ENCODE data around the gene ENG. TPM values are rescaled to one million over a fixed set of nuclear protein-coding genes. Genes with fewer than 3 reads are reported as not detected.
"Not testable (repeated sequence)": the region's sequence is repeated elsewhere in the genome, so short reads cannot be mapped to it uniquely, and the experiment has no call there.

ENG gene
- total and polyA plus RNA-seq, 10 donors: 29.2 to 334 (median 222) TPM

DNA sequence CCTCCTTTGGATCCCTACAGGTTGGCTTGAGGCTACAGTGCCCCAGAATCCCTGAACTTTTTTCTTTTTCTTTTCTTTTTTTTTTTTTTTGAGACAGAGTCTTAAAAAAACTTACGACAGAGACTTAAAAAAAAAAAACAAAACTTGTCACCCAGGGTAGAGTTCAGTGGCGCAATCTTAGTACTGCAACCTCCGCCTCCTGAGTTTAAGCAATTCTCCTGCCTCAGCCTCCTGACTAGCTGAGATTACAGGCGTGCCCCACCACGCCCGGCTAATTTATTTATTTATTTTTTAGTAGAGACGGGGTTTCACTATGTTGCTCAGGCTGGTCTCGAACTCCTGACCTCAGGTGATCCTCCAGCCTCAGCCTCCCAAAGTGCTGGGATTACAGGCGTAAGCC lies 73.5 kb downstream of the ENG start:
- peaks cover 47 to 90% (median 75%) of the 10 kb centered on the region in 6 donors for H3K4me1 ChIP-seq
- intact Hi-C loops (cut with DNase I; ENCODE audit: low total_unique reads): loop anchor here (5.0 kb wide), 1 partner anchor 44 kb away; the partner anchor contains the start of gene TOR2A
- not testable (repeated sequence) for H3K36me3 ChIP-seq; H3K9me3 ChIP-seq; H3K27me3 ChIP-seq (replicated peaks in 1 of 7); DNase-seq
- H3K27ac ChIP-seq: peak overlapping the region in 7 of 8 donors; percentile 89 to 99 (median 96)
- TF ChIP-seq, protein P1, sequence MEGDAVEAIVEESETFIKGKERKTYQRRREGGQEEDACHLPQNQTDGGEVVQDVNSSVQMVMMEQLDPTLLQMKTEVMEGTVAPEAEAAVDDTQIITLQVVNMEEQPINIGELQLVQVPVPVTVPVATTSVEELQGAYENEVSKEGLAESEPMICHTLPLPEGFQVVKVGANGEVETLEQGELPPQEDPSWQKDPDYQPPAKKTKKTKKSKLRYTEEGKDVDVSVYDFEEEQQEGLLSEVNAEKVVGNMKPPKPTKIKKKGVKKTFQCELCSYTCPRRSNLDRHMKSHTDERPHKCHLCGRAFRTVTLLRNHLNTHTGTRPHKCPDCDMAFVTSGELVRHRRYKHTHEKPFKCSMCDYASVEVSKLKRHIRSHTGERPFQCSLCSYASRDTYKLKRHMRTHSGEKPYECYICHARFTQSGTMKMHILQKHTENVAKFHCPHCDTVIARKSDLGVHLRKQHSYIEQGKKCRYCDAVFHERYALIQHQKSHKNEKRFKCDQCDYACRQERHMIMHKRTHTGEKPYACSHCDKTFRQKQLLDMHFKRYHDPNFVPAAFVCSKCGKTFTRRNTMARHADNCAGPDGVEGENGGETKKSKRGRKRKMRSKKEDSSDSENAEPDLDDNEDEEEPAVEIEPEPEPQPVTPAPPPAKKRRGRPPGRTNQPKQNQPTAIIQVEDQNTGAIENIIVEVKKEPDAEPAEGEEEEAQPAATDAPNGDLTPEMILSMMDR (IDR thresholded peaks at IDR 0.05 in 8 of 11, conservative IDR thresholded peaks at IDR 0.05 in 3 of 11): peak in 1 of 11 experiments; percentile 14
- WGBS, 5 donors: 56 to 83% (median 70%) methylated on average over 9 of the region's 9 CpGs
- H3K4me3 ChIP-seq: peak overlapping the region in 1 of 8 donors; percentile 83

DNA sequence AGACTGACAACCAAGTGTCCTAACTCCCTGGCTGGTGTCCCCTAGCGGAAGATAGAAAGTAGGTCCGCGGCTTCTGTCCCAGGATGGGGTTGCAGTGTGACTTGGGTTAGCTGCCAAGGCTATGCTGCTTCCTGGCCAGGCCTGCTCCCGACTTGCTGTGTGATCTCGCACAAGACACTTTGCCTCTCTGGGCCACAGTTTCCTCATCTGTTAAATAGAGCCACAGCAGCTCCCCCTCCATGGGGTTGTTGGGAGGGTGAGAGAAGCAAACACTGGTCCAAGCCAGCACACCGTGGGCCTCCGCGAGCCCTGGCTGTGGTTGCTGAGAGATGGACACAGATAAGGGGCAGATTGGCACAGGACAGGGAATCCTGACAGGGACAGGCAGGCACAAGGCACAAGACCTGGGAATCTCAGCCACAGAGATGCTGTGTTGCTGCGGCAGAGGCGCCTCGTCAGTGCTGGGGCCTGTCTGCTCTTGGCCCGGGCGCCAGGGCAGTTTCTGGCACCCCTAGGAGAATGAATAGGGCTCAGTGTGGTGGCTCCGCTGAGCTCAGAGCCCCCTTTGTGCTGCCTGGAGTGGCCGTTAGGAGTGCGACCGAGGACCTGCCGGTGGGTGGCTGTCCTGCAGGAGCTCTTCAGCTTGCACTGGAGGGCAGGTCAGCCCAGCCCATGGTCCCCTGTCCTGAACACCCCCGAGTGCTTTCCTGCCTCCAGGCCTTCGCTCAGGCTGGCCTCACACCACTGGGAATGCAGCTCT lies 74.2 kb downstream of the ENG start:
- H3K9me3 ChIP-seq: no peaks in the 10 kb centered on the region
- peaks cover 0 to under 1% (median 0%) of the 10 kb centered on the region in 6 donors for H3K36me3 ChIP-seq
- peak; percentile 84 for DNase-seq
- intact Hi-C loops (cut with DNase I; ENCODE audit: low total_unique reads): loop anchor here (5.0 kb wide), 1 partner anchor 43 kb away; the partner anchor contains the start of gene TOR2A
- peak overlapping the region; percentile 88 to 99 (median 95) for H3K27ac ChIP-seq
- H3K27me3 ChIP-seq (replicated peaks in 1 of 7): no peaks in the 10 kb centered on the region
- peak overlapping the region in 1 of 8 donors; percentile 83 for H3K4me3 ChIP-seq
- 69 to 81% (median 74%) methylated on average over 13 to 20 of the region's 20 CpGs for whole genome bisulfite sequencing, 5 donors
- H3K4me1 ChIP-seq: peaks cover 50 to 96% (median 81%) of the 10 kb centered on the region in 6 donors
- TF ChIP-seq POLR2A (IDR thresholded peaks at IDR 0.05) (no peak), POLR2AphosphoS5 (IDR thresholded peaks at IDR 0.05) (peak in 1 of 3 donors; percentile 29)
- TF ChIP-seq, protein P1 (IDR thresholded peaks at IDR 0.05 in 8 of 11, conservative IDR thresholded peaks at IDR 0.05 in 3 of 11): no peak

DNA sequence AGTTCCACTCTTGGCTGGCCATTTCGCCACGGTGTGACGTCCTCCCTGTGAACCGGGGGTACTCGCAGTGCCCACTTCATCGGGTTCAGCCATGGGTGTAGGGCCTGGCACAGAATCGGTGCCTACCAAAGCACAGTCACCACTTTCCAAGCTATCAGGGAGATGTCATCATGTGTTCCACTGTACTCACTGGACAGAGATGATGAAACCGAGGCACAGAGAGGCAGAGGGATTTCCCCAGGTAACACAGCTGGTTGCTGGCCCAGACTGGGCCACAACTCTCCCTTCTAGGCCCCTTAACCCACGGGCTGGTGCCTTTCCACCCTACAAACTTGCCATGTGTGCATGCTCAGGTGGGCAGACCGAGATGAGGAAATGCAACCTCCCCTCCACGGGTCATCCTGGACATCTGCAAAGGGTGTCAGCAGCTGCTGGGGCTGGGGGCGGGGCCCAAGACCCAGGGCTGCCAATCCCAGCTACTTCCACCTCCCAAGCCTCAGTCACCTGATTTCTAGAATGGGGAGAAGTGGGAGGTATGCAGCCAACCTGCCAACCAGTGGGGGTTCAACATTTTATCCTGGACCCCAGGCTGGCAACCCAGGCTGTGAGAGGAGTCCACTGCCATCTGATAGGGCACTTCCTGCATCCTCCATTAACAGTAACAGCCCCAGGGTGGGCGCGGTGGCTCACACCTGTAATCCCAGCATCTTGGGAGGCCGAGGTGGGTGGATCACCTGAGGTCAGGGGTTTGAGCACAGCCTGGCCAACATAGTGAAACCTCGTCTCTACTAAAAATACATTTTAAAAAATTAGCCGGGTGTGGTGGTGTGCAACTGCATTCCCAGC lies 75.1 kb downstream of the ENG start:
- WGBS, 5 donors: 30 to 48% (median 40%) methylated on average over 16 to 17 of the region's 17 CpGs
- peak overlapping the region in 7 of 8 donors; percentile 53 to 83 (median 61) for H3K4me3 ChIP-seq
- DNase-seq: peak; percentile 89
- intact Hi-C loops (cut with DNase I; ENCODE audit: low total_unique reads): no loop called here
- TF ChIP-seq POLR2AphosphoS5 (IDR thresholded peaks at IDR 0.05): peak; percentile 49 to 79 (median 56)
- TF ChIP-seq, protein P1 (IDR thresholded peaks at IDR 0.05 in 8 of 11, conservative IDR thresholded peaks at IDR 0.05 in 3 of 11): no peak
- no peaks in the 10 kb centered on the region for H3K9me3 ChIP-seq
- H3K36me3 ChIP-seq: peaks cover 0 to 10% (median 2%) of the 10 kb centered on the region in 6 donors
- H3K4me1 ChIP-seq: peaks cover 44 to 99% (median 84%) of the 10 kb centered on the region in 6 donors
- H3K27me3 ChIP-seq (replicated peaks in 1 of 7): no peaks in the 10 kb centered on the region
- peak overlapping the region; percentile 88 to 99 (median 95) for H3K27ac ChIP-seq
